ENCODE measurements around the gene TYW1B.
"Not testable (repeated sequence)": the region's sequence is repeated elsewhere in the genome, so short reads cannot be mapped to it uniquely, and the experiment has no call there.

Gene TYW1B, protein sequence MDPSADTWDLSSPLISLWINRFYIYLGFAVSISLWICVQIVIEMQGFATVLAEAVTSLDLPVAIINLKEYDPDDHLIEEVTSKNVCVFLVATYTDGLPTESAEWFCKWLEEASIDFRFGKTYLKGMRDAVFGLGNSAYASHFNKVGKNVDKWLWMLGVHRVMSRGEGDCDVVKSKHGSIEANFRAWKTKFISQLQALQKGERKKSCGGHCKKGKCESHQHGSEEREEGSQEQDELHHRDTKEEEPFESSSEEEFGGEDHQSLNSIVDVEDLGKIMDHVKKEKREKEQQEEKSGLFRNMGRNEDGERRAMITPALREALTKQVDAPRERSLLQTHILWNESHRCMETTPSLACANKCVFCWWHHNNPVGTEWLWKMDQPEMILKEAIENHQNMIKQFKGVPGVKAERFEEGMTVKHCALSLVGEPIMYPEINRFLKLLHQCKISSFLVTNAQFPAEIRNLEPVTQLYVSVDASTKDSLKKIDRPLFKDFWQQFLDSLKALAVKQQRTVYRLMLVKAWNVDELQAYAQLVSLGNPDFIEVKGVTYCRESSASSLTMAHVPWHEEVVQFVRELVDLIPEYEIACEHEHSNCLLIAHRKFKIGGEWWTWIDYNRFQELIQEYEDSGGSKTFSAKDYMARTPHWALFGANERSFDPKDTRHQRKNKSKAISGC

GRCh38 chr7:72827839-72828591, at the start of gene TYW1B:
Gene TYW1B, minus strand, starts transcription at chr7:72828200. Its CDS starts 125 bp downstream, at chr7:72828075.
- DNase-seq = peak; percentile 97

DNA sequence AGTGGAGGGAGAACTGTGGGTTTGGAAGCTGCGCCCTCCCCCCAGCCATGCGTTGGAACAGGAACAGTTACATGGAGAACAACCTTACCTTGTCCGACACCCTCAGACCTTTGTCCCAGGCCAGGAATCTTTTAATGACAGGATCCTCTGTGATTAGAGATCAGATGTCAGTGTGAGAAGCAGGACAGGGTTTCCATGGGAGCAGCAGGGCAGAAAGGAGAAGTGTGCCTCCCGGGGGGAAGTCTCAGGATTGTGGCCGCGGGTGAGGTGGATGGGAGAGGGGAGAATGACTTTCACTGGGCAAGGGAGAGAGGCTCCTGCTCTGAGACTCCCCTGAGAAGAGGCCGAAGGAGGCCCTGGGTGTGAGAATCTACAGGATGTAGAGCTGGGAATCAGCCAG, 39.6 kb upstream of the TYW1B start:
- DNase-seq = not testable (repeated sequence)

DNA sequence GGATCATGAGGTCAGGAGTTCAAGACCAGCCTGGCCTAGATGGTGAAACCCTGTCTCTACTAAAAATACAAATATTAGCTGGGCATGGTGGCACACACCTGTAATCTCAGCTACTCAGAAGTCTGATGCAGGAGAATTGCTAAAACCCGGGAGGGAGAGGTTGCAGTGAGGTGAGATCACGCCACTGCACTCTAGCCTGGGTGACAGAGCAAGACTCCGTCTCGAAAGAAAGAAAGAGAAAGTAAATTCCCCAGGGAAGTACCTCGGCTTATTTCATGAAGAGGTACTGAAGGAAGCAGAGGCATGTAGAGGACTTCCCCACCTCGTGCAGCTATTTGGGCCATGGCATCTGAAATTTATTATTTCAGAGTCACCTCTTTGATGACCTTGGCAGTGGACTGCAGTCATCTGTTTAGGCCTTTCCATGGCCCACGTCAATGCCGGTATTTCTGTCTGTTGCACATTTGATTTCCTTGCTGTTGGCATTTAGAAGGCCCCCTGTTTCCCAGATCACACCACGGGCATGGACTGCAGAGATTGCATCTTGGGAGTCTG, 30.9 kb upstream of the TYW1B start:
- DNase-seq = not testable (repeated sequence)

- not testable (repeated sequence) for DNase-seq
Measured at GRCh38 chr7:72857925-72858324, 29.9 kb upstream of the TYW1B start.

DNA sequence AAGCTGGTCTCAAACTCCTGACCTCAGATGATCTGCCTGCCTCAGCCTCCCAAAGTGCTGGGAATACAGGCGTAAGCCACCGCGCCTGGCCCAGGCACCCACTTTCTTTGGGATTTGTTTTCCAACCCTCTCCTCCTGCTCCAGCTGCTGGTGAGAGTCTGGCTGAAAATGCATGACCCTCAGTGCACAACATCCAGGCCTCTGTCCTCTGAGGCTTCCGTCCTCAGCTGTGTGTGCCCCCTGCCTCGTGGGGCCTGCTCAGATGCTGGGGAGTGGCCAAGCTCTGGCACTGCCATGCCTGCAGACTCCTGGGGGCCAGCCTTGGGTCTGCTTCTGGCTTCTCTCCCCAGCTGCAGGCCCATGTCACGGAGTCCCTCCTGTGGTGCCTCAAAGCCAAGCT, 27.3 kb upstream of the TYW1B start:
- not testable (repeated sequence) for DNase-seq

- DNase-seq = not testable (repeated sequence)
Measured at GRCh38 chr7:72852937-72853336, 24.9 kb upstream of the TYW1B start.

DNA sequence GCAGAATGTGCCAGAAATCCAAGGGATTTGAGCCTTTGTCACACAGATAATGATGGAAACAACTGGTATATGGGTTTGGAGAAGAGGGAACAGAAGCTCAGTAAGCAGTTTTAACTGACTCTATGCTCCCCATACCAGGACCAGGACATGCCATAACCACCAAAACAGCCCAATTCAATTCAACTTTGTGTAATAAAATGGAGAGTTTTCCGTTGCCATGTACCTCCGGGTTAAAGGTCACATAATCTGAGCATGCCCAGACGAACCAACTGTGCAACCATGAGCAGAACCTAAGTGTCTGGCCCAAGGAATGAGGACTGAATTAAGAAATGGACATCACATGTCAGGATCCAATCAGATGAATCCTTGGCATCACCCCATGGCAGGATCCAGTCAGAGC, 22.7 kb upstream of the TYW1B start:
- DNase-seq = not testable (repeated sequence)

DNA sequence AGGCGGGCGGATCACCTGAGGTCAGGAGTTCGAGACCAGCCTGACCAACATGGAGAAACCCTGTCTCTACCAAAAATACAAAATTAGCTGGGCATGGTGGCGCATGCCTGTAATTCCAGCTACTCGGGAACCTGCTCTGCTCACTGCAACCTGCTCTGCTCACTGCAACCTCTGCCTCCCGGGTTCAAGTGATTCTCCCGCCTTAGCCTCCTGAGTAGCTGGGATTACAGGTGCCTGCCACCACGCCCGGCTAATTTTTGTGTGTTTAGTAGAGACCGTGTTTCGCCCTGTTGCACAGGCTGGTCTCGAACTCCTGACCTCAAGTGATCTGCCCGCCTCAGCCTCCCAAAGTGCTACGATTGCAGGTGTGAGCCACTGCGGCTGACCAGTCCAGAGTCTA, 16.1 kb upstream of the TYW1B start:
- DNase-seq = not testable (repeated sequence)

DNA sequence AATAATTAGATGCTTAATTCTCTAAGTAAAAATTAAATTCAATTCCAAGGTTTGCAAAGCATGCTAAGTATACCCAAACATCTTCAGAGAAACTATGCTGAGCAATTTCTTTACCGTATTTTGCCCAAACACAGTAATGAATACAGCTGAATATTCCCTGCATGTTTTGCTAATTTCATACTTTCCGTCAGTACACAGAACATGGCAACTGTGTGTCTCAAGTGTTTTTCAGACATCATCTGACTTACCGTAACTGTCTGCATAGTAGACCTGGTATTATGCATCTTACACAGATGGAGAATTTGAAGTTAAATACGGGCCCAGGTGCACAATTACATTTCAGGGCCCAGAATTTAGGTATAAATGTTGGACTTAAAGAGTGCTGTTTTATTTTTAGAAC, 15.2 kb upstream of the TYW1B start:
- not testable (repeated sequence) for DNase-seq

DNA sequence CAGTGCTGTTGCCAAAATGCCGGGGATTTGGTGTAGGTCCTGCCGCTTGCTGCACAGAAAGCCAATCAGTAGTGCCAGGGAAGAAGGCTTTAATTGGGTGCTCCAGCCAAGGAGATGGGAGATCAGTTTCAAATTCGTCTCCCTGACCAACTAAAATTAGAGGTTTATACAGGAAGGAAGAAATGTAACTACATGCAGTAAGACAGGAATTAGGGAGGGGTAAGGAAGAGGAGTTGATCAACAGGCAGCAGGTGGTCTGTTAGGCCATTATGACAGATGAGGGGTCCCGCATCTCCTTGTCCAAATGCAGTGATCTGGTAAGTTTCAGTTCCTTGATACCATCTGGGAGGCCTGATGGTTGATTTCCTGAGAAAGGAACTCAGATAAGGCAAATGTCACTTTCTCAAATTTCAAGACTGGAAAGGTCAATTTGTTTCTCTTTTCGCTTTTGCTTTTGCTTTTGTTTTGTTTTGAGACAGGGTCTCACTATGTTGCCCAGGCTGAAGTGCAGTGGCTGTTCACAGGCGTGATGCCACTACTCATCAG, 13.0 kb upstream of the TYW1B start:
- DNase-seq = not testable (repeated sequence)

DNA sequence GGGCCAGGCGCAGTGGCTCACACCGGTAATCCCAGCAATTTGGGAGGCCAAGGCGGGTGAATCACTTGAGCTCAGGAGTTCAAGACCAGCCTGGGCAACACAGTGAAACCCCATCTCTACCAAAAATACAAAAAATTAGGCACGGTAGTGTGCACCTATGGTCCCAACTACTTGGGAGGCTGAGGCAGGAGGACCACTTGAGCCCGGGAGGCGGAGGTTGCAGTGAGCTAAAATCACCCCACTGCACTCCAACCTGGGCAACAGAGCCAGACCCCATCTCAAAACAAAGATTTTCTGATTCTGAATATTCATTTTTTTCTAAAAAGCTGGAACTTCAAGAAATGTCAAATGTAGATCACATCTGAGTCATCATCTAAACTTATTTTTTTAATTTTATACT, 10.3 kb upstream of the TYW1B start:
- DNase-seq = not testable (repeated sequence)

- not testable (repeated sequence) for DNase-seq
Measured at GRCh38 chr7:72837291-72837690, 9.3 kb upstream of the TYW1B start.

DNA sequence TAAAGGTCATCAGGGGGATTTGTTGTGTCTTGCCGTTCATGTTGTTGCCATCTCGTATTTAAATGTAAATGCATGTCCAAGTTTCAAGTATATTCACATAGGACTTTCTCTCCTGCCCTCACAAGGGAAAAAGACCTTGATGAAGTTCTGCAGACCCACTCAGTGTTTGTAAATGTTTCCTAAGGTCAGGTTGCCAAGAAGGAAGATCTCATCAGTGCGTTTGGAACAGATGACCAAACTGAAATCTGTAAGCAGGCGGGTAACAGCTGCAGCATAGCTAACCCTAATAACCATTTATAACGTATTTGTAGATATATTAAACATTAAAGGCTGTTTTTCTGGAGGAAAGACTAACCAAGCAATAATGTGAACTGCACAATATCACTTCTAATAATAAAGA, 2.6 kb upstream of the TYW1B start:
- not testable (repeated sequence) for DNase-seq

- peak; percentile 55 for DNase-seq
Measured at GRCh38 chr7:72829687-72830354, 1.8 kb upstream of the TYW1B start.

DNA sequence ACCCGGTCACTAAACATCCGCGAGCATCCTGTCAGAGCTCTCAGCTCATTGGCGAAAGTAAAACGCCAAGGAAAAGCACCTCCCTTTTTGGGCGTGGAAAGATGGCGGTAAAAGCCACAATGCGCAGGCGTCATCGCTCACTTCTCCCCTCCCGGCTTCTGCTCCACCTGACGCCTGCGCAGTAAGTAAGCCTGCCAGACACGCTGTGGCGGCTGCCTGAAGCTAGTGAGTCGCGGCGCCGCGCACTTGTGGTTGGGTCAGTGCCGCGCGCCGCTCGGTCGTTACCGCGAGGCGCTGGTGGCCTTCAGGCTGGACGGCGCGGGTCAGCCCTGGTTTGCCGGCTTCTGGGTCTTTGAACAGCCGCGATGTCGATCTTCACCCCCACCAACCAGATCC, 1.3 kb upstream of the TYW1B start:
- DNase-seq = peak; percentile 98

GRCh38 chr7:72823765-72824732, 4.0 kb downstream of the TYW1B start:
- not testable (repeated sequence) for DNase-seq

DNA sequence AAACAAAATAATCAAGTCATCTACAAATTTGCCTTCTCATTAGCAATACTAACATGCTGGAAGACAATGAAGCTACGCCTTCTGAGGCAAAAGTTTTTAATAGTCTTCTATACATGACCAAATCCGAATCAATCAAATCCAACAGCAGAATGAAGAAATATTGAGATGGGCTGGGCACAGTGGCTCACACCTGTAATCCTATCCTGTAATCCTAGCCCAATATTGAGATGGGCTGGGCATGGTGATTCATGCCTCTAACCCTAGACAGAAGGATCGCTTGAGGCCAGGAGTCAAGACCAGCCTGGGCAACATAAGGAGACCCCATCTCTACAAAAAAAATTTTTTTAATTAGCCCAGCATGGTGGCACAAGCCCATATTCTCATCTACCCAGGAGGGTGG, 5.5 kb downstream of the TYW1B start:
- not testable (repeated sequence) for DNase-seq

- DNase-seq = not testable (repeated sequence)
Measured at GRCh38 chr7:72818663-72819361, 9.2 kb downstream of the TYW1B start.

DNA sequence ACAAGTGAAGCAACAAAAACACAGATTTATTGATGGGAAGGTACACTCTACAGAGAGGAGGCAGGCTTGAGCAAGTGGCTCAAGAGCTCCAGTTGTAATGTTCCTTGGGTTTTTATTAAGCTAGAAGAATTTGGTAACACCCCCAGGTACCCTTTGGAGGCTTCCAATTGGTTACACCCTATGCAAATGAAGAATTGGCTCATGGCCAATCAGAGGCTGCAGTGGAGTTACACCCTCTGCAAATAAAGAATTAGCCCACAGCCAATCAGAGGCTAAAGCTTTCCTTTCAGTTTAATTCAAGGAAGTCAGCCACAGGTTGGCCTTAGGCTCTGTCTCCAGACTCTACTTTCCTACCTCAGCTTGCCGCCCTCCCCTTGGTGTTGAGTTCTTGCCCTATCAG, 10.3 kb downstream of the TYW1B start:
- DNase-seq = not testable (repeated sequence)

Data from NCI-H1694 treated with DMSO at 0.1 percent for 48 hours (cell line).